ENCODE data around the gene NAV2. TPM values are rescaled to one million over a fixed set of nuclear protein-coding genes. Genes with fewer than 3 reads are reported as not detected.

Gene NAV2
- total RNA-seq, 2 donors from 2014 or later = 26.4 to 35.5 TPM

DNA sequence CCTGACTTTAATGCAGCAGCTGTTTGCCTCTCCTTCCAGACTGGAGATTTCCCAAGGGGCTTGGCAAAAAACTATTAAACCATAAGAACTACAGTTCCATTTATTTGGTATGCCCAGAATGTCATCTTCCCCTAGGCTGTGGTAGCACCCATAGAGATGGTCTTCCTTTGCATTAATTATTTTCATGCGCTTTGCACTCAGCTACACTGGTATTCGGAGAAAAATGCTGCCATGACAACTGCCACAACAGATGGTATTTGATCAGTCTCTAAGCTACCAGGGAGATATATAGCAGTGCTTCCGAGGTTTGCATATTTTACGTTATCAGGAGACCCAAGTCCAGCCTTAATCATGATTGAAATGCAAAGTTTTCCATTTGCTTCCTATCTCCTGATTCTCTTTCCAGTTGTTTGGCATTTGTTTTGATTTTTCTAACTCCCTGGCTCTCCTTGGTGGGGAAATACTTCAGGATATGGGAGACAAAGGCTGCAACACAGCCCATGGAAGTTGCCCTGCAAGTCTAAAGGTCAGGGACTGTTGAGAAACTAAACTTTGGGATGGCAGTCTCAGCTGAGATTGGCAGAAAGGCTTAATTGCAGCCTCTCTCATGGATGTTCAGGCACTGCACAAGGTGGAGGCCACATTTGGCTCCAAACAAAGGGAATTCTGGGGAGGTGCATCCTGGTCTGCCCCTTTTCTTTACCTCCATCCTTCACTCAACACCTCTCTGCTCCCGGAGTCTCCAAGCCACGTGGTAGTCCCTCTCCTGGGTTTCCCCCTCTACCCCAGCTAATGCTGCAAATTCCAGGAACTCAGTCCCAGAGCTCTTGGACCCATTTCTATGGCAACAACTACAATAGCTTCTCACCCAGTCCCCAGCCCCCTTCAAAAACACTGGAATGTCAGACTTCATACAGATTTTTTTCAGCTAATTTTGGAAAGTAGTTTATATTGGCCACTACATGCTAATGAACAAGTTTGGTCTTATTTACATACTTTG, 151.8 kb downstream of the NAV2 start:
- TF ChIP-seq POLR2A (IDR thresholded peaks at IDR 0.05) = no peak
- TF ChIP-seq, protein P1, sequence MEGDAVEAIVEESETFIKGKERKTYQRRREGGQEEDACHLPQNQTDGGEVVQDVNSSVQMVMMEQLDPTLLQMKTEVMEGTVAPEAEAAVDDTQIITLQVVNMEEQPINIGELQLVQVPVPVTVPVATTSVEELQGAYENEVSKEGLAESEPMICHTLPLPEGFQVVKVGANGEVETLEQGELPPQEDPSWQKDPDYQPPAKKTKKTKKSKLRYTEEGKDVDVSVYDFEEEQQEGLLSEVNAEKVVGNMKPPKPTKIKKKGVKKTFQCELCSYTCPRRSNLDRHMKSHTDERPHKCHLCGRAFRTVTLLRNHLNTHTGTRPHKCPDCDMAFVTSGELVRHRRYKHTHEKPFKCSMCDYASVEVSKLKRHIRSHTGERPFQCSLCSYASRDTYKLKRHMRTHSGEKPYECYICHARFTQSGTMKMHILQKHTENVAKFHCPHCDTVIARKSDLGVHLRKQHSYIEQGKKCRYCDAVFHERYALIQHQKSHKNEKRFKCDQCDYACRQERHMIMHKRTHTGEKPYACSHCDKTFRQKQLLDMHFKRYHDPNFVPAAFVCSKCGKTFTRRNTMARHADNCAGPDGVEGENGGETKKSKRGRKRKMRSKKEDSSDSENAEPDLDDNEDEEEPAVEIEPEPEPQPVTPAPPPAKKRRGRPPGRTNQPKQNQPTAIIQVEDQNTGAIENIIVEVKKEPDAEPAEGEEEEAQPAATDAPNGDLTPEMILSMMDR (IDR thresholded peaks at IDR 0.05) = no peak
- WGBS, 2 donors = 41 to 55% methylated on average over 6 of the region's 6 CpGs
- Histone ChIP-seq H3K27ac (no peak overlapping the region), H3K27me3 (no peaks in the 10 kb centered on the region), H3K9me3 (no peaks in the 10 kb centered on the region), H3K4me3 (no peak overlapping the region), H3K4me1 (peaks cover 16% of the 10 kb centered on the region), H3K36me3 (replicated peaks in 1 of 2; ENCODE audit: insufficient read depth in 1 of 2, low read depth in 2 of 2) (no peaks in the 10 kb centered on the region)
- ATAC-seq (peak; percentile 71), DNase-seq (peak in 2 of 4 donors; percentile 19 to 40)
- intact Hi-C loops (cut with DNase I) = no loop called here

DNA sequence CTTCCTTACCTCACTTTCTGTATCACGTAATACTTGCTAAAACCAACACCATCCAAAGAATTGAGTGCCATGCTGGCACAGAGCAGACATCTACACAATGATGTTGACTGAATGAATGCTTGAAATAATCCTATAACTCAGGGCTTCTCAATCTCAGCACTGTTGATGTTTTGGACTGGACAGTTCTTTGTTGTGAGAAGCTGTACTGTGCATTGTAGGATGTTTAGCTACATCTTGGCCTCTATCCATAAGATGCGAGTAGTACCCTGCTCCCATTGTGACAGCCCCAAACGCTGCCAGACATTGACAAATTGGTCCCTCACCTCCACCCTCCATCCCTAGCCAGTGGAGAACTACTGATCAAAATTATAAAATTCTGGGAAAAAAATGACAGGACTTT, 153.4 kb downstream of the NAV2 start:
- ATAC-seq = no peak
- Histone ChIP-seq H3K27ac (no peak overlapping the region), H3K4me1 (peaks cover 18% of the 10 kb centered on the region)

DNA sequence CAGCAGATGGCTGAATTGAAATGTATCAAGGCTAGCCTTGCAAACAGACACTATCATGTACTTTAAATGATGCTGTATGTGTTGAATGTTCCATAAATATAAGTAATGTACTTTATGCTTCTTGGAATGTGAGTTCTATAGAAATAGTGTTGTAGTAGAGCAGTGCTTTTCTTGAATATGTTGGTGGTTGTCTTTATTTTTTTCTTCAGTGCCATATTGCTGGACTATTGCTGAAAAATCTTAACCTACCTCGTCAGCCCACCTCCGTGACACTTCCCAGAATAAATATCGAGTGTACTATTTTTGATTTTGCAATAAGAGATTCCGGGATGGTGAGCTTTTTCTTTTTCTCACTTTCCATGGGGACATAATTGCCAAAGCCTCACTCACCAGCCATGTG, 153.9 kb downstream of the NAV2 start:
- no peaks in the 10 kb centered on the region for H3K27me3 ChIP-seq
- DNase-seq (no peak), ATAC-seq (no peak)
- no peak for TF ChIP-seq POLR2A (IDR thresholded peaks at IDR 0.05)
- TF ChIP-seq, protein P1 (IDR thresholded peaks at IDR 0.05) = no peak
- H3K9me3 ChIP-seq = no peaks in the 10 kb centered on the region
- H3K27ac ChIP-seq = no peak overlapping the region
- 93 to 97% methylated on average over 4 of the region's 4 CpGs for WGBS, 2 donors
- peaks cover 18% of the 10 kb centered on the region for H3K4me1 ChIP-seq
- H3K36me3 ChIP-seq (replicated peaks in 1 of 2; ENCODE audit: insufficient read depth in 1 of 2, low read depth in 2 of 2) = no peaks in the 10 kb centered on the region
- intact Hi-C loops (cut with DNase I) = no loop called here
- H3K4me3 ChIP-seq = no peak overlapping the region

More for the DNA sequence above, 153.4 kb downstream of the NAV2 start:
- WGBS, 2 donors = 86 to 88% methylated on average over 3 of the region's 3 CpGs
- H3K4me3 ChIP-seq = no peak overlapping the region
- H3K36me3 ChIP-seq (replicated peaks in 1 of 2; ENCODE audit: insufficient read depth in 1 of 2, low read depth in 2 of 2) = no peaks in the 10 kb centered on the region
- no peaks in the 10 kb centered on the region for H3K27me3 ChIP-seq
- intact Hi-C loops (cut with DNase I) = no loop called here
- no peak for DNase-seq
- TF ChIP-seq, protein P1 (IDR thresholded peaks at IDR 0.05) = no peak
- TF ChIP-seq POLR2A (IDR thresholded peaks at IDR 0.05) = no peak
- H3K9me3 ChIP-seq = no peaks in the 10 kb centered on the region

DNA sequence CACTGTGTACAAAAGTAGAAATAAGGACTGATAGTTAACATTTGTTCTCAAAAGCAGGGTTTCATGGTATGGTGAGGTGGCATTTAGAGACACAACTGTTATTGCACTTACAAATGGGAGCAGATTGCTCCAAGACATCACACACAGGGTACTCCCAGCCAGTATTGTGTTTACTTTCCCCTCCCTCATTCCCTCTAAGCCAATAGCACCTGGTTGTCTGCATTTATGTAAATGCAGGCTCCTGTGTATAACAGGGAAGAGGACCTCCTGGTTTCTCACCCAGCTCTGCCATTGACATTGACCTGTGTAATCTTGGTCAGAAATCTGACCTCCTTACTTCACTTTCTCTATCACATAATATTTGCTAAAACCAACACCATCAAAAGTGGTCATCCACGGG, 154.4 kb downstream of the NAV2 start:
- ATAC-seq = no peak
- Histone ChIP-seq H3K27ac (no peak overlapping the region), H3K9me3 (no peaks in the 10 kb centered on the region), H3K4me1 (peaks cover 18% of the 10 kb centered on the region), H3K4me3 (no peak overlapping the region), H3K36me3 (replicated peaks in 1 of 2; ENCODE audit: insufficient read depth in 1 of 2, low read depth in 2 of 2) (no peaks in the 10 kb centered on the region), H3K27me3 (no peaks in the 10 kb centered on the region)
- WGBS, 2 donors = 85 to 96% methylated on average over 1 of the region's 1 CpG
- intact Hi-C loops (cut with DNase I) = no loop called here
- DNase-seq = no peak
- TF ChIP-seq POLR2A (IDR thresholded peaks at IDR 0.05) = no peak
- TF ChIP-seq, protein P1 (IDR thresholded peaks at IDR 0.05) = no peak

Data from body of pancreas (tissue), 4 donors.